Fibroblast of lung (primary cell): ENCODE measurements around the gene LIPH. TPM values are rescaled to one million over a fixed set of nuclear protein-coding genes. Genes with fewer than 3 reads are reported as not detected.

Experiments used
- DNase-seq, 2 donors: peaks; one replicate each; pipeline versions ENCODE4 v3.0.0 to v3.0.0-alpha.2; 2010; ENCODE audit warnings: low read depth in 2 of 2
- H2AFZ ChIP-seq: 2 replicates; pipeline ENCODE4 v1.5.1; 2012; ENCODE audit warnings: low read length, control low read depth, inconsistent platforms
- H3K27ac ChIP-seq: 2 replicates; pipeline ENCODE4 v1.5.1; 2011; ENCODE audit warnings: low read length, control low read depth; ENCODE audit not compliant: insufficient read depth
- H3K27me3 ChIP-seq: 2 replicates; pipeline ENCODE4 v1.5.1; 2011; ENCODE audit warnings: mild to moderate bottlenecking, low read length; ENCODE audit not compliant: control insufficient read depth, insufficient read depth
- H3K36me3 ChIP-seq: 2 replicates; pipeline ENCODE4 v1.5.1; 2011; ENCODE audit warnings: low read length; ENCODE audit not compliant: control insufficient read depth, insufficient read depth
- H3K4me1 ChIP-seq: 2 replicates; pipeline ENCODE4 v1.5.1; 2011; ENCODE audit warnings: low read length; ENCODE audit not compliant: control insufficient read depth, insufficient read depth; ENCODE audit errors: extremely low read depth
- H3K4me2 ChIP-seq: 2 replicates; pipeline ENCODE4 v1.5.1; 2011; ENCODE audit warnings: low read length, control low read depth; ENCODE audit not compliant: insufficient read depth; ENCODE audit errors: extremely low read depth
- H3K4me3 ChIP-seq, 4 experiments: fragments of 200-600 bp in 1 of 4; sonication (generic) in 1 of 4; replicated peaks in 1 of 4; 2 replicates each; pipeline ENCODE4 v1.5.1; 2011 to 2016; ENCODE audit warnings: low read length in 4 of 4, low read depth in 3 of 4, mild to moderate bottlenecking in 3 of 4, control low read depth in 2 of 4, inconsistent platforms in 1 of 4, mixed read lengths in 1 of 4; ENCODE audit not compliant: insufficient read depth in 1 of 4; ENCODE audit errors: control extremely low read depth in 1 of 4
- H3K79me2 ChIP-seq: 2 replicates; pipeline ENCODE4 v1.5.1; 2012; ENCODE audit warnings: mild to moderate bottlenecking, low read length, inconsistent platforms; ENCODE audit not compliant: control insufficient read depth, insufficient read depth
- H3K9ac ChIP-seq: 2 replicates; pipeline ENCODE4 v1.5.1; 2011; ENCODE audit warnings: mild to moderate bottlenecking, low read length, control low read depth; ENCODE audit not compliant: insufficient read depth
- H3K9me3 ChIP-seq: 2 replicates; pipeline ENCODE4 v1.5.1; 2012; ENCODE audit warnings: low read depth, low read length; ENCODE audit not compliant: control insufficient read depth, insufficient read depth
- H4K20me1 ChIP-seq: 2 replicates; pipeline ENCODE4 v1.5.1; 2011; ENCODE audit warnings: low read length; ENCODE audit not compliant: control insufficient read depth, insufficient read depth; ENCODE audit errors: extremely low read depth
- CTCF ChIP-seq, 2 donors: IDR thresholded peaks in 1 of 2; conservative IDR thresholded peaks in 1 of 2; 1 replicate in 1 of 2; 2 replicates in 1 of 2; pipeline ENCODE4 v1.5.1; 2011 to 2012; ENCODE audit warnings: low read length in 2 of 2, control low read depth in 1 of 2, inconsistent platforms in 1 of 2, low read depth in 1 of 2, mild to moderate bottlenecking in 1 of 2
- EZH2 ChIP-seq: IDR thresholded peaks from 2 replicates; pipeline ENCODE4 v1.5.1; 2012; ENCODE audit warnings: low read length, control low read depth, mild to moderate bottlenecking; ENCODE audit errors: missing control alignments
- polyA plus RNA-seq, 2 donors: library from polyadenylated mRNA; depleted of rRNA in 1 of 2; stranded (reverse) in 1 of 2; unstranded in 1 of 2; fragments of >200 nt; gene quantifications; 2 replicates each; pipeline ENCODE4 v1.2.1, GENCODE V29; 2011 to 2012; ENCODE audit warnings: missing spikeins in 1 of 2
- total RNA-seq: library from RNA; depleted of rRNA; stranded (reverse); fragments of >200 nt; gene quantifications from 2 replicates; pipeline ENCODE4 v1.2.1, GENCODE V29; 2014

The LIPH gene
- total and polyA plus RNA-seq, 2 donors (not counting 1 experiment from before 2014, with no cell fraction given) = 0.32 TPM; not detected in 1

GRCh38 chr3:185537369-185537970 lies 14.9 kb downstream of the LIPH start:
- Histone ChIP-seq H4K20me1 (no peaks in the 10 kb centered on the region), H3K9me3 (no peaks in the 10 kb centered on the region), H3K4me1 (peaks cover 3% of the 10 kb centered on the region), H3K4me3 (no peak overlapping the region), H2AFZ (no peak overlapping the region), H3K4me2 (no peak overlapping the region), H3K9ac (no peak overlapping the region), H3K79me2 (no peaks in the 10 kb centered on the region), H3K36me3 (no peaks in the 10 kb centered on the region), H3K27me3 (peaks cover 3% of the 10 kb centered on the region), H3K27ac (no peak overlapping the region)
- peak; percentile 19 to 94 for DNase-seq
- TF ChIP-seq EZH2 (no peak), CTCF (conservative IDR thresholded peaks at IDR 0.05 in 1 of 2, IDR thresholded peaks at IDR 0.05 in 1 of 2; ENCODE audit: low read depth in 1 of 2, low read length in 2 of 2) (no peak)

GRCh38 chr3:185534511-185534910 lies 17.9 kb downstream of the LIPH start:
- no peaks in the 10 kb centered on the region for H3K27me3 ChIP-seq
- H2AFZ ChIP-seq = no peak overlapping the region
- no peak for TF ChIP-seq CTCF (conservative IDR thresholded peaks at IDR 0.05 in 1 of 2, IDR thresholded peaks at IDR 0.05 in 1 of 2; ENCODE audit: low read depth in 1 of 2, low read length in 2 of 2)
- no peak for TF ChIP-seq EZH2
- no peaks in the 10 kb centered on the region for H3K9me3 ChIP-seq
- H3K4me3 ChIP-seq = no peak overlapping the region
- peak in 1 of 2 donors; percentile 63 for DNase-seq
- H3K36me3 ChIP-seq = no peaks in the 10 kb centered on the region
- no peaks in the 10 kb centered on the region for H3K79me2 ChIP-seq
- H3K4me2 ChIP-seq = no peak overlapping the region
- no peak overlapping the region for H3K9ac ChIP-seq
- H3K27ac ChIP-seq = no peak overlapping the region
- no peaks in the 10 kb centered on the region for H4K20me1 ChIP-seq
- H3K4me1 ChIP-seq = peaks cover 3% of the 10 kb centered on the region

GRCh38 chr3:185532901-185533300 lies 19.5 kb downstream of the LIPH start:
- H3K9ac ChIP-seq = no peak overlapping the region
- no peaks in the 10 kb centered on the region for H4K20me1 ChIP-seq
- no peak overlapping the region for H2AFZ ChIP-seq
- H3K4me3 ChIP-seq = no peak overlapping the region
- H3K27me3 ChIP-seq = no peaks in the 10 kb centered on the region
- no peaks in the 10 kb centered on the region for H3K79me2 ChIP-seq
- H3K4me2 ChIP-seq = no peak overlapping the region
- H3K9me3 ChIP-seq = no peaks in the 10 kb centered on the region
- TF ChIP-seq CTCF (conservative IDR thresholded peaks at IDR 0.05 in 1 of 2, IDR thresholded peaks at IDR 0.05 in 1 of 2; ENCODE audit: low read depth in 1 of 2, low read length in 2 of 2) (no peak), EZH2 (no peak)
- H3K36me3 ChIP-seq = no peaks in the 10 kb centered on the region
- no peak overlapping the region for H3K27ac ChIP-seq
- no peak for DNase-seq
- peaks cover 3% of the 10 kb centered on the region for H3K4me1 ChIP-seq
